GM12873 (cell line): ENCODE measurements around the gene TMEM131.

ENCODE experiments used
- TF ChIP-seq, protein P1 (sequence below): IDR thresholded peaks from 2 replicates; pipeline ENCODE4 v1.5.1; 2012; ENCODE audit warnings: low read depth, mild to moderate bottlenecking, moderate library complexity, low read length, control low read depth; ENCODE audit not compliant: insufficient read depth; ENCODE audit errors: missing control alignments

The TMEM131 gene

DNA sequence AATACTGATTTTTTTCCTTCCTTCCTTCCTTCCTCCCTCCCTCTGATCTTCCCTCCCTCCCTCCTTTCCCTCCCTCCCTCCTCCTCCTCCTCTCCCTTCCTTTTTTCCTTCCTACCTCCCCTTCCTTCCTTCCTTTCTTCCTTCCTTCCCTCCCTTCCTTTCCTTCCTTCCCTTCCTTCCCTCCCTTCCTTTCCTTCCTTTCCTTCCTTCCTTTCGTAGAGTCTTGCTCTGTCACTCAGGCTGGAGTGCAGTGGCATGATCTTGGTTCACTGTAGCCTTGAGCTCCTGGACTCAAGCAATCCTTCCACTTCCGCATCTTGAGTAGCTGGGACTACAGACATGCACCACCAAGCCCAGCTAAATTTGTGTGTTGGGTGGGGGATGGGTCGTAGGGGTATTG is 8.9 kb upstream of the TMEM131 start:
- TF ChIP-seq, protein P1, sequence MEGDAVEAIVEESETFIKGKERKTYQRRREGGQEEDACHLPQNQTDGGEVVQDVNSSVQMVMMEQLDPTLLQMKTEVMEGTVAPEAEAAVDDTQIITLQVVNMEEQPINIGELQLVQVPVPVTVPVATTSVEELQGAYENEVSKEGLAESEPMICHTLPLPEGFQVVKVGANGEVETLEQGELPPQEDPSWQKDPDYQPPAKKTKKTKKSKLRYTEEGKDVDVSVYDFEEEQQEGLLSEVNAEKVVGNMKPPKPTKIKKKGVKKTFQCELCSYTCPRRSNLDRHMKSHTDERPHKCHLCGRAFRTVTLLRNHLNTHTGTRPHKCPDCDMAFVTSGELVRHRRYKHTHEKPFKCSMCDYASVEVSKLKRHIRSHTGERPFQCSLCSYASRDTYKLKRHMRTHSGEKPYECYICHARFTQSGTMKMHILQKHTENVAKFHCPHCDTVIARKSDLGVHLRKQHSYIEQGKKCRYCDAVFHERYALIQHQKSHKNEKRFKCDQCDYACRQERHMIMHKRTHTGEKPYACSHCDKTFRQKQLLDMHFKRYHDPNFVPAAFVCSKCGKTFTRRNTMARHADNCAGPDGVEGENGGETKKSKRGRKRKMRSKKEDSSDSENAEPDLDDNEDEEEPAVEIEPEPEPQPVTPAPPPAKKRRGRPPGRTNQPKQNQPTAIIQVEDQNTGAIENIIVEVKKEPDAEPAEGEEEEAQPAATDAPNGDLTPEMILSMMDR, result no peak

DNA sequence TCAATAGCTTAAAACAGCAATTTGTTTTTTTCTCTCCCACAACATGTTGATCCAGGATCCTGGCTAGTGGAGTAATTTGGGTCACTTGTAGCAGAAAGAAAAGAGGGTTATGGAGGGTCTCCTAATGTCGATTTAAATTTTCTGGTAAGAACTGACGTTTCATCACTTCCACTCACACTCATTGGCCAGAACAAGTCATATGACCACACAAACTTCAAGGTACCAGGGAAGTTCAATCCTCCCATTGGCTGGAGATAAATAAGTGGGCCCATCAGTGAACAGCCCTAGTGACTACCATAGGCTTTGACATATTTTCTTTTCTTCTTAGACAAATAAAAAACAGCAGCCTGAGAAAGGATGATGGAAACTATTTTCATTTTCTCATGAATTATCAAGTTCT is 8.3 kb upstream of the TMEM131 start:
- TF ChIP-seq, protein P1, result no peak

- TF ChIP-seq, protein P1, result no peak
These were observed 3.8 kb upstream of the TMEM131 start for GRCh38 chr2:97999536-97999935.

DNA sequence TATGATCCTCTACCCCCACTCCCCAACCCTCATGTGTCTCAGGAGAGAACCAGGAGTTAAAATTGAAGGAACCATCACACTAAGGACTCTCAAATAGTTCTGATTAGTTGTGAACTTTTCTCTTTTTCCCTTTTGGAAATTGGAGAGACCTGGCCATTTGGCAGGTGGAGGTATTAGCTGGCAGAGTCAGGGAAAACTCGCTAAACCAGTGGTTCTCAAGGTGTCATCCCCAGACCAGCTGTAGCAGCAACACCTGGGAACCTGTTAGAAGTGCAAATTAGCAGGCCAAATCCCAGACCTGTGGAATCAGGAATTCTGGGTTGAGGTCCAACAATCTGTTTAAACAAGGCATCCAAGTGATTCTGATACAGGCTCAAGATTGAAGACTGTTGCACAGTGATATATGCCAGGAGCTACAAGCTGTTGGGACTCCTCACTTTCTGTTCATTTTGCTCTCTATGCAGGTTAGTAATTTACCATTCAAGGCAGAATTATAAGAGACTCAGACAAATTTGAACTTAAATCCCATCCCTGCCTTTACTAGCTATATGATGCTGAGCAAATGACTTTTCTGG is 2.8 kb upstream of the TMEM131 start:
- TF ChIP-seq, protein P1, result no peak

DNA sequence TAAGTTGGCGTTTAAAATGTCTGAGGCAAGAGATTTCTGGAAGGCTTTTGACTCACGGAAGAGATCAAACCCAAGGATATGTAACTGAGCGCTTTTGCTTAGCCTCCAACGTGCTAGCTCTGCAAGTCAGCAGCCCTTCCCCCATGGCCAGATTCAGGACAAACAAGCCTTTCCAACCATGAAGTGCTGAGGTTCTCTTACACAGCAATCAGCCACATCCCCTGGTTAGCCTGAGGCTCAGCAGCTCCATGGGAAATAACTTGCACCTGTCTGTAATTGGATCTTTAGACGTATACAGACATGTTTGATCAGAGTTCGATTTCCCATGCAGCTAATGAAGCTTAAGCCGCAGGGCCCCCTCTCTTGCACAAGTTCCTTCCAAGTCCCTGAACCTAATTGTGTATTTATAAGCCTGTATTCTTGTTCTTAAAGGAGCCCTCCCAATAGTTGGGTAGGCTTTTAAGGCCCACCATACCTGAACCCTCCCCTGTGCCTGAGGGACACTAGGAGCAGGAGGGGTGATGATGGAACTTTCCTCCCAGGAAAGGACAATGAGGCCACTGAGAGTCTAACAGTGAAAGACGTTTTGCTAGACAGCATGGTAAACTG is 2.1 kb upstream of the TMEM131 start:
- TF ChIP-seq, protein P1, result no peak

DNA sequence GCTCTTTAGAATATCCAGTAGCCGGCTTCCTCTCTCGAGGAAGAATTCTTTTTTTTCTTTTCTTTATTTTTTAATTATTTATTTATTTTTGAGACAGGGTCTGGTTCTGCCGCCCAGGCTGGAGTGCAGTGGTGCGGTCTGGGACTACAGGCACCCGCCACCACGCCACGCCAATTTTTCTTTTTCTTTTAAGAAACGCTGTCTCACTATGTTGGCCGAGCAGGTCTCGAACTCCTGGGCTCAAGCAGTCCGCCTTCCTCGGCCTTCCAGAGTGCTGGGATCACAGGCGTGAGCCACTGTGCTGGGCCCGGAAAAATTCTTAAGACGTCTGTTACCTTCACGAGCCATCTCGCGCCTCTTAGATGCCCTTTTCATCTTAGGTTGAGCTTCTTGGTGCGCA is 931 bp upstream of the TMEM131 start:
- TF ChIP-seq, protein P1, result no peak

DNA sequence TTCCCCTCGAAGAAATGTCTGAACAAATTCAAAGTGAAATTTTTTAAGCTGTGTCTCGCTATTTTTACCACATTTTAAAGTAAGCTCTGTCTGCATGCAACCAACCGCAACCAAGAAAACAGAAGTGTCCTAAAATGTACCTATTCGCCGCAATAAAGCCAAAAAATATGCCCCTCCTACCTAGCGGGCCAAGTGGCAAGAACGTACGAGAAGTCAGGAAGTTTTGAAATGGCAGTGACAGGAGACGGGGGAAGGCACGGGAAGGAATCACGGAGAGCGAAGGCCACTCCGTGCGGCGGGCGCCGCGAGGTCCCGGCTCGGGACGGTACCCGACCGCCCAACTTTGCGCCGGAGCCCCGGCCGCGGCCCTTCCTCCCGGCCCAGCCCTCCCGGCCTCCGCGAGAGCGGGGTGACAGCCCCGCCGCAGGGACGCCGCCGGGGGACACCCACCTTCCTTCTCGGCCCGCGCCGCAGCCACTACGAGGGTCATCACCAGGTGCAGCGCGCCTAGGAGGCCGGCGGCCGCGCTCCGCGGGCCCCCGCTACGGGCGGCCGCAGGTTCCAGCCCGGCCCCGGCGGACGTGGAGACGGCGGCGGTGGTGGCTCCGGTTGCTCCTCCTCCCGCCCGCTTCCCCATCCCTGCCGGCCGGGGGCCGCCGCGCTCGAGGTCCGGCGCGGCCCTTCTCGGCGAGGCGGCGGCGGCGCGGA is 568 bp downstream of the TMEM131 start:
- TF ChIP-seq, protein P1, result no peak
